GM19438 (cell line): ENCODE results near the gene COX7B2.

ENCODE experiments used
- ATAC-seq: cut with Tn5 transposase; IDR thresholded peaks from one replicate; pipeline ENCODE4 v1.9.1; 2021; ENCODE audit warnings: low read depth; ENCODE audit not compliant: unreplicated experiment

COX7B2 gene, protein sequence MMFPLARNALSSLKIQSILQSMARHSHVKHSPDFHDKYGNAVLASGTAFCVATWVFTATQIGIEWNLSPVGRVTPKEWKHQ

GRCh38 chr4:46909078-46909477, at the start of gene COX7B2:
Gene COX7B2, minus strand, starts transcription at chr4:46909245. Its CDS starts 174,053 bp downstream, at chr4:46735192.
- no peak for ATAC-seq

DNA sequence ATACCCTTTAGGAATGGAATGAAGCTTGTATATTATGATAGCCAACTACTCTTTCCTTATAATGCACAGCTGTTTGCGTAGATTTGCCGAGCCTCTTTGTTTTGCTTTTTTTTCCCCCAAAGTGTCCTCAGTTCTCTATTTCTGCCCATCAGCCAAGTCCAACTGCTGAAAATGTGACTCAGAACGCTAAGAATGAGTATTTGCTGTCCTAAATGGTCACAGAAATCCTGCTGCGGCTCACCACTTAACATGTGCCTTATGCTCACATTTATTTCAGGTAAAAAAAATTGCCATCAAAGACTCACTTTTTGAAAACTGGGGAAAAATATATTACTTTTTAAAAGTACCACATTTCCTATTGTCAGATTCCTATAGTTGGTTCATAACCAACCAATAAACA, 47.4 kb upstream of the COX7B2 start:
- no peak for ATAC-seq

- ATAC-seq, result no peak
Observed at GRCh38 chr4:46955601-46956000, 46.6 kb upstream of the COX7B2 start.

GRCh38 chr4:46954643-46955042, 45.6 kb upstream of the COX7B2 start:
- no peak for ATAC-seq

GRCh38 chr4:46953564-46953963, 44.5 kb upstream of the COX7B2 start:
- ATAC-seq, result no peak

GRCh38 chr4:46952451-46952850, 43.4 kb upstream of the COX7B2 start:
- no peak for ATAC-seq

DNA sequence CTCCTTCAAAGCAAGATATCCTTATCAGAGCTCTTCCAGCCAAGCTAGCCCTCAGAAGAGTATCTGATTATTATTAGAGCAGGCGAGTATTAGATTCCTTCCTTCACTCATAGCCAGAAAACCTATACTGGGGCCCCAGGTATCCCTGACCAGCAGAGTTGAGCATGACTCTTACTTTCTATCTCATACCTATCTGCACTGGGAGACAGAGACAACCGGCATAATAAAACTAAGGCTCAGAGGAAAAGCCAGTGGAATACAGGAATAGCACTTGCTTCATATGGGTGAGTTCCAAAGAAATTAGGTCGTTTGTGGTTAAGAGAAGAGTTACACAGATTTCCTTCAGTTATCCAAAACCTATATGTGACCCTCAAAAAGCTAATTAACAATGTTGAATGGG, 41.8 kb upstream of the COX7B2 start:
- no peak for ATAC-seq

GRCh38 chr4:46949822-46950221, 40.8 kb upstream of the COX7B2 start:
- ATAC-seq, result no peak

- ATAC-seq, result no peak
Observed at GRCh38 chr4:46947541-46947940, 38.5 kb upstream of the COX7B2 start.

GRCh38 chr4:46946919-46947536, 38.0 kb upstream of the COX7B2 start:
- no peak for ATAC-seq

DNA sequence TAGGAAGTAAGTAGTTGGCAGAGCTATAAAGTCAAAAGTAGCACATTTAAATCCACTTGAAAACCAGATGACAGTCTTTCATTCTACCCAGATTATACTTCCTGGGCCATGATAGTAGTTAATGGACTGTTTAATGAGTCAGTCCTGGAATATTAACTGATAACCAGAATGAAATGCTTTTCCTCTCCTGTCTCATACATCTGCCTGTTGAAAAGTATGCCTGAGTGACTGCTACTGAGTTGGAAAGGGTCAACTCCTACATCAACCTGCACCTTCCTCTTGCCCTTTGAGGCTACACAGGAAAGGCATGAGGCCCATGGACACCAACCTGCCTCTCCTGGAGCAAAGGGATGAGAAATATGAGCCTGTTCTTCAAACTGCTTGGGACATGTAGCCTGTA, 36.0 kb upstream of the COX7B2 start:
- ATAC-seq, result no peak

GRCh38 chr4:46944345-46944744, 35.3 kb upstream of the COX7B2 start:
- no peak for ATAC-seq

DNA sequence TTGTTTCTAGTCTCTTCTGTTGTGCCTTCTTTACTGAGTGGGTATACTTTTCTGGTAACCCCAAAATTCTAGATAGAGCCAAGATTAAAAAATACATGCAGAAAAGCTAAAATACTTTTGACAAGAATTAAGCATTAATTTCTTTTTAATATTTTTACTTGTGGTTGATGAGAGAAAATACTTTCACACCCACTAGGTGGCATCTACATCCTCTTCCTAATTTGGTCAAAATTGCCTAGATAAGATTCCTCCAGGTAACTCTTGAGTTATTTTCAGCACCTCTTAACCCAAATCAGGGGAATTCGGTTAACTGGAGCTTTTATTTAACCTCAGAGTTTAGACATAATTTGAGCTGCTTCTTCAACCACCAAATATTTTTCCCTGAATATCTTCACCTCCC, 28.4 kb upstream of the COX7B2 start:
- no peak for ATAC-seq

- ATAC-seq, result no peak
Observed at GRCh38 chr4:46934726-46935125, 25.7 kb upstream of the COX7B2 start.

DNA sequence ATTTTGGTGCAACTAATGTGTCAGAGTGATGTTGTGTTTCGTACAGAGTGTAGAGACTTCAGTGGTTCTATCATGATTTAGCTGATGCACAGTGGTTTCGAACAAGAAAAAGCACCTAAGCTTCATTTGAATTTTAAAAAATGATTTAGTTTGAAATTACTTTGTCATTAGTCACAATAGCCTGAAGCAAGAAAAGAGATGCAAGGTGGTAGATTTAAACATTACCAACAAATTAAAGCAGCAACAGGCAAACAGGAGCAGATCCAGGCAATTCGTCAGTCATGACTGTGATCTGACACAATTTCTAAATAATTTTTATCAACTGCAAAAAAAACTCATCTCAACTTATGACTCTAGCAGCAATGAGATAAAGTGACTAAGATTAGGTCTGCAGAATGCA, 24.6 kb upstream of the COX7B2 start:
- no peak for ATAC-seq

- ATAC-seq, result no peak
Observed at GRCh38 chr4:46931981-46932380, 22.9 kb upstream of the COX7B2 start.

- no peak for ATAC-seq
Observed at GRCh38 chr4:46930891-46931290, 21.8 kb upstream of the COX7B2 start.

DNA sequence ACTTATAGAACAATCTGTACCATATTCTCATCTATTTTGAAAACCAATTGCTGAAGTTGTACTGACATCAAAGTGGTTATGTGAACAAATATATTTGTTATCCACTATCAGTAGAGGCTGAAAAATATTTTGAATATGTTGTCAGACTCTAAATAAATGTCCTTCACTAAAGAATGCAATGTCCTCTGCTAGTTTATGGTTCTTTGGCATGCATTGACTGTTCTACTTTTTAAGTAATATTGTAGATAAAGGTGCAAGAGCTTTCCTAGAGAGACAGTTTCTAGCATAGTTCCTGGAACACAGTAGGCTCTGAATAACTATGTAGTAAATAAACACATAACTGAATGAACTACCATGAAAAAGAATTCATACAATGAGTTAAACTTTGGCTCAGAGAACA, 18.2 kb upstream of the COX7B2 start:
- no peak for ATAC-seq

DNA sequence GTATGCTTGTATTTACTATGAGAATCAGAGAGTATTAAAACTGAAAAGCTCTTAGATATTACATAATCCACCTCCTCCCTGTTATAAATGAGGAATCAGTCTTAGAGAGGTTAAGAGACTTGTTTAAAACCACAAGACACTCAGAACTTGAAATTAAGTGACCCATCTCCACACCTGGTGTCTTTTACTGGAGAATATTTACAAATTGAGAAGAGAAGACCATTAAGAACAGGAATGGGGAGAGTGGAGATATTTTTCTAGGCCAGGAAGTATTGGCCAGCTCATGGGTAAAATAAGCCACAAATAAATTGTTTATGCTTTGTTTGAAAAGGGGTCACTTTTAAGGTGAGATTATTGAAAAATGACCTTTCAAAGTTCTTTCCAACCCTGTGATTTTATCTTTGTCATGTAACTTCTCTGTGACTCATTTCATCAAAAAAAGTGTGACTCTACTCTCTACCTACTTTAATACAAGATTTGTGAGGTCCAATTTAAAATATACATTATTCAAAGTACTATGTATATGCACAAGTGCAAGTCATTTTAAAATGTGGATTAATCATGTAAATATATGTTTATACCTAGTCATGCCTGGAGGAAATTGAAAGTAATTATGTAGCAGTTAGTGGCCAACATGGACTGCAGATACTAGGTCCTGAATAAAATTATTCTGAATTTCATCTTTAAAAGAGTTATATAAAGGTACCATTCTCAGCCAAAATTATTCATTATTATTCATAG, 15.9 kb upstream of the COX7B2 start:
- no peak for ATAC-seq

GRCh38 chr4:46922205-46922604, 13.2 kb upstream of the COX7B2 start:
- ATAC-seq, result no peak

- ATAC-seq, result no peak
Observed at GRCh38 chr4:46908148-46908547, 897 bp downstream of the COX7B2 start.

GRCh38 chr4:46900082-46900481, 9.0 kb downstream of the COX7B2 start:
- ATAC-seq, result no peak
